IMR-90 (cell line): ENCODE measurements around the gene USF1. TPM values are rescaled to one million over a fixed set of nuclear protein-coding genes. Genes with fewer than 3 reads are reported as not detected.

Experiments used
- ATAC-seq: fragments of 200-7000 bp; cut with Tn5 transposase; 2 replicates; pipeline ENCODE4 v1.9.1; 2020; ENCODE audit warnings: low read depth, mild to moderate bottlenecking, moderate library complexity
- BruUV-seq: library from RNA; stranded (reverse); fragments of 400-500 nt; replicated peaks from 2 replicates; lab custom pipeline; 2021; lab: Mats Ljungman, UMichigan
- CTCF ChIA-PET: fragments of 300-600 bp; formaldehyde crosslinking; extraction: SDS; loops from one replicate; lab custom pipeline; 2021; ENCODE audit warnings: antibody characterized with exemption; lab: Yijun Ruan, JAX
- POLR2A ChIA-PET: fragments of 300-600 bp; sonication (Branson Sonifier 250); formaldehyde crosslinking; loops from one replicate; lab custom pipeline; 2022; ENCODE audit warnings: antibody characterized with exemption; ENCODE audit not compliant: unreplicated experiment; lab: Charles Lee
- DNase-seq: peaks from one replicate; pipeline ENCODE4 v3.0.0; 2013
- H2AFZ ChIP-seq: replicated peaks from 2 replicates; pipeline ENCODE3; 2013; ENCODE audit warnings: low read length, mild to moderate bottlenecking; ENCODE audit not compliant: poor library complexity
- H2AK5ac ChIP-seq: 2 replicates; pipeline ENCODE4 v1.6.1; 2013; ENCODE audit warnings: low read depth, low read length, inconsistent platforms
- H2AK9ac ChIP-seq: replicated peaks from 2 replicates; pipeline ENCODE3; 2013; ENCODE audit warnings: mild to moderate bottlenecking, low read depth, low read length, moderate library complexity; ENCODE audit not compliant: poor library complexity
- H2BK120ac ChIP-seq: 2 replicates; pipeline ENCODE4 v1.6.1; 2013; ENCODE audit warnings: low read depth, low read length, inconsistent platforms
- H2BK15ac ChIP-seq: 3 replicates; pipeline ENCODE4 v1.6.1; 2013; ENCODE audit warnings: low read depth, low read length, inconsistent platforms
- H2BK20ac ChIP-seq: 2 replicates; pipeline ENCODE4 v1.6.1; 2013; ENCODE audit warnings: low read depth, mild to moderate bottlenecking, inconsistent platforms, low read length, moderate library complexity
- H2BK5ac ChIP-seq: 2 replicates; pipeline ENCODE4 v1.6.1; 2013; ENCODE audit warnings: mild to moderate bottlenecking, low read depth, low read length, inconsistent platforms; ENCODE audit not compliant: poor library complexity, severe bottlenecking
- H3K14ac ChIP-seq: replicated peaks from 2 replicates; pipeline ENCODE4 v1.6.1; 2013; ENCODE audit warnings: low read depth, low read length, inconsistent platforms
- H3K18ac ChIP-seq: 2 replicates; pipeline ENCODE4 v1.6.1; 2013; ENCODE audit warnings: low read depth, low read length, control low read depth
- H3K23ac ChIP-seq: 2 replicates; pipeline ENCODE4 v1.6.1; 2013; ENCODE audit warnings: low read depth, low read length, inconsistent platforms
- H3K27ac ChIP-seq: 2 replicates; pipeline ENCODE4 v1.5.1; 2013; ENCODE audit warnings: mild to moderate bottlenecking, control low read depth, low read length; ENCODE audit not compliant: insufficient read depth
- H3K27me3 ChIP-seq: 2 replicates; pipeline ENCODE4 v1.6.1; 2013; ENCODE audit warnings: low read length; ENCODE audit not compliant: control insufficient read depth, insufficient read depth
- H3K36me3 ChIP-seq: 2 replicates; pipeline ENCODE4 v1.6.1; 2013; ENCODE audit warnings: low read length, mixed read lengths; ENCODE audit not compliant: control insufficient read depth, insufficient read depth
- H3K4ac ChIP-seq: 2 replicates; pipeline ENCODE4 v1.6.1; 2013; ENCODE audit warnings: low read depth, low read length, inconsistent platforms
- H3K4me1 ChIP-seq: 2 replicates; pipeline ENCODE4 v1.6.1; 2013; ENCODE audit warnings: low read length, mixed read lengths; ENCODE audit not compliant: control insufficient read depth, insufficient read depth
- H3K4me2 ChIP-seq: 2 replicates; pipeline ENCODE4 v1.6.1; 2013; ENCODE audit warnings: low read depth, mild to moderate bottlenecking, control low read depth, low read length, moderate library complexity
- H3K4me3 ChIP-seq: 2 replicates; pipeline ENCODE4 v1.5.1; 2013; ENCODE audit warnings: low read depth, mild to moderate bottlenecking, control low read depth, low read length, moderate library complexity; ENCODE audit not compliant: insufficient read depth
- H3K56ac ChIP-seq: 2 replicates; pipeline ENCODE4 v1.6.1; 2013; ENCODE audit warnings: low read length, inconsistent platforms; ENCODE audit not compliant: insufficient read depth; ENCODE audit errors: extremely low read depth
- H3K79me1 ChIP-seq, 2 experiments: 2 replicates each; pipeline ENCODE4 v1.6.1; 2013; ENCODE audit warnings: low read length in 2 of 2, inconsistent platforms in 1 of 2, low read depth in 1 of 2
- H3K9ac ChIP-seq: 2 replicates; pipeline ENCODE4 v1.6.1; 2013; ENCODE audit warnings: low read depth, low read length, control low read depth
- H3K9me1 ChIP-seq: 2 replicates; pipeline ENCODE4 v1.6.1; 2013; ENCODE audit warnings: low read length, inconsistent platforms; ENCODE audit not compliant: insufficient read depth
- H3K9me3 ChIP-seq: 2 replicates; pipeline ENCODE4 v1.6.1; 2013; ENCODE audit warnings: low read length; ENCODE audit not compliant: control insufficient read depth, insufficient read depth
- H4K20me1 ChIP-seq: 2 replicates; pipeline ENCODE4 v1.6.1; 2013; ENCODE audit warnings: low read length, inconsistent platforms; ENCODE audit not compliant: insufficient read depth
- H4K5ac ChIP-seq: 2 replicates; pipeline ENCODE4 v1.6.1; 2013; ENCODE audit warnings: mild to moderate bottlenecking, low read depth, low read length, control low read depth
- H4K8ac ChIP-seq, 2 experiments: 2 replicates each; pipeline ENCODE4 v1.6.1; 2013; ENCODE audit warnings: low read depth in 2 of 2, low read length in 2 of 2, control low read depth in 1 of 2, inconsistent platforms in 1 of 2
- H4K91ac ChIP-seq: 2 replicates; pipeline ENCODE4 v1.6.1; 2013; ENCODE audit warnings: low read depth, low read length, inconsistent platforms; ENCODE audit not compliant: insufficient read depth
- BHLHE40 ChIP-seq: fragments of 150-350 bp; IDR thresholded peaks from 2 replicates; pipeline ENCODE4 v1.6.1; 2016; ENCODE audit warnings: mild to moderate bottlenecking, low read depth, low read length
- CEBPB ChIP-seq: IDR thresholded peaks from 2 replicates; pipeline ENCODE4 v1.6.1; 2012; ENCODE audit warnings: low read depth, low read length, improper control_type of control experiment
- CHD1 ChIP-seq: IDR thresholded peaks from 2 replicates; pipeline ENCODE4 v1.6.1; 2012; ENCODE audit warnings: low read depth, low read length, improper control_type of control experiment
- CTCF ChIP-seq: conservative IDR thresholded peaks from 2 replicates; pipeline ENCODE4 v1.5.1; 2012; ENCODE audit warnings: mild to moderate bottlenecking, low read depth, low read length, improper control_type of control experiment
- ELK1 ChIP-seq: fragments of 150-350 bp; IDR thresholded peaks from 2 replicates; pipeline ENCODE4 v1.6.1; 2016; ENCODE audit warnings: low read depth, mild to moderate bottlenecking, low read length, moderate library complexity, borderline replicate concordance
- FOS ChIP-seq: fragments of 150-350 bp; IDR thresholded peaks from 2 replicates; pipeline ENCODE4 v1.6.1; 2016; ENCODE audit warnings: low read depth, low read length
- MAFK ChIP-seq: IDR thresholded peaks from 2 replicates; pipeline ENCODE4 v1.6.1; 2012; ENCODE audit warnings: low read depth, low read length, improper control_type of control experiment
- MAZ ChIP-seq: IDR thresholded peaks from 2 replicates; pipeline ENCODE4 v1.6.1; 2012; ENCODE audit warnings: low read depth, mild to moderate bottlenecking, low read length, improper control_type of control experiment, moderate library complexity, borderline replicate concordance
- MXI1 ChIP-seq: IDR thresholded peaks from 2 replicates; pipeline ENCODE4 v1.6.1; 2012; ENCODE audit warnings: low read depth, mild to moderate bottlenecking, low read length, moderate library complexity, borderline replicate concordance
- NFE2L2 ChIP-seq: fragments of 150-350 bp; IDR thresholded peaks from 2 replicates; pipeline ENCODE4 v1.6.1; 2016; ENCODE audit warnings: low read depth, mild to moderate bottlenecking, low read length
- POLR2A ChIP-seq: IDR thresholded peaks from 2 replicates; pipeline ENCODE4 v1.6.1; 2012; ENCODE audit warnings: mild to moderate bottlenecking, low read depth, low read length
- RAD21 ChIP-seq: IDR thresholded peaks from 2 replicates; pipeline ENCODE4 v1.6.1; 2012; ENCODE audit warnings: low read length, improper control_type of control experiment
- RCOR1 ChIP-seq: IDR thresholded peaks from 2 replicates; pipeline ENCODE4 v1.6.1; 2012; ENCODE audit warnings: mild to moderate bottlenecking, low read length, improper control_type of control experiment; ENCODE audit not compliant: insufficient replicate concordance
- RFX5 ChIP-seq: IDR thresholded peaks from 2 replicates; pipeline ENCODE4 v1.8.0; 2012; ENCODE audit warnings: low read depth, mild to moderate bottlenecking, low read length, moderate library complexity
- SMC3 ChIP-seq: fragments of 150-350 bp; IDR thresholded peaks from 2 replicates; pipeline ENCODE4 v1.6.1; 2016; ENCODE audit warnings: low read depth, mild to moderate bottlenecking, antibody characterized with exemption, low read length, moderate library complexity
- USF2 ChIP-seq: fragments of 150-350 bp; IDR thresholded peaks from 2 replicates; pipeline ENCODE4 v1.6.1; 2017; ENCODE audit warnings: mild to moderate bottlenecking, antibody characterized with exemption, low read length, low read depth
- WGBS, 2 experiments: methylation state at CpG; one replicate each; pipeline versions ENCODE4 v1.1.5 to v1.1.7; 2013; ENCODE audit warnings: missing lambda C conversion rate in 2 of 2; ENCODE audit not compliant: insufficient read length in 1 of 2; ENCODE audit errors: extremely low coverage in 2 of 2; 5-methylcytosine and 5-hydroxymethylcytosine counted together
- dilution Hi-C: fragments of 300-500 bp; cut with HindIII; formaldehyde crosslinking; loops from one replicate; pipeline ENCODE4 v1.14.3; 2018; ENCODE audit warnings: low sequenced_read_pairs; ENCODE audit not compliant: unreplicated experiment
- in situ Hi-C: fragments of 300-500 bp; cut with MboI; formaldehyde crosslinking; loops from 3 replicates; pipeline ENCODE4 v1.14.3; 2019; ENCODE audit warnings: low sequenced_read_pairs, inconsistent platforms, mixed read lengths
- intact Hi-C: fragments of 100-400 bp; cut with micrococcal nuclease; formaldehyde crosslinking; loops from 2 replicates; pipeline ENCODE4 v1.10.0; 2022
- polyA plus RNA-seq, 3 experiments: library from polyadenylated mRNA; depleted of rRNA; stranded (reverse); fragments of >200 nt; gene quantifications; 2 replicates each; pipeline ENCODE4 v1.2.3, GENCODE V29; 2012; ENCODE audit warnings: low replicate concordance in 1 of 3
- total RNA-seq: library from RNA; depleted of rRNA; stranded (reverse); fragments of >200 nt; gene quantifications from 2 replicates; pipeline ENCODE4 v1.2.3, GENCODE V29; 2012

Gene USF1
- total and polyA plus RNA-seq, 2 of the 4 experiments (the other 2 are of a cell fraction) = 37.1 to 78.9 TPM

- dilution Hi-C loops (no loop called here), in situ Hi-C loops (no loop called here), intact Hi-C loops (no loop called here)
- ChIA-PET POLR2A (no interaction called here), CTCF (no interaction called here)
- Histone ChIP-seq H3K9me3 (no peaks in the 10 kb centered on the region), H4K8ac (no peak overlapping the region), H4K91ac (no peak overlapping the region), H3K27me3 (no peaks in the 10 kb centered on the region), H3K4me2 (no peak overlapping the region), H3K27ac (no peak overlapping the region), H2BK15ac (no peak overlapping the region), H3K9ac (no peak overlapping the region), H3K14ac (no peak overlapping the region), H3K18ac (no peak overlapping the region), H2BK5ac (no peak overlapping the region), H3K4me1 (no peaks in the 10 kb centered on the region), H2AK5ac (no peak overlapping the region), H3K56ac (no peak overlapping the region), H2BK20ac (no peak overlapping the region), H4K5ac (no peak overlapping the region), H3K23ac (no peak overlapping the region), H4K20me1 (no peaks in the 10 kb centered on the region), H2AK9ac (no peak overlapping the region), H3K36me3 (peaks cover 11% of the 10 kb centered on the region), H3K9me1 (no peaks in the 10 kb centered on the region), H2AFZ (no peak overlapping the region), H2BK120ac (no peak overlapping the region), H3K4ac (no peak overlapping the region), H3K4me3 (no peak overlapping the region), H3K79me1 (no peaks in the 10 kb centered on the region)
- WGBS, 2 experiments = 80% methylated on average over 1 of the region's 3 CpGs; no CpG with 5 or more reads in 1 of the 2 experiments
- BruUV-seq = no TSS peak
- no peak for ATAC-seq
- TF ChIP-seq RFX5 = no peak
- TF ChIP-seq MXI1 = no peak
- TF ChIP-seq FOS = no peak
- no peak for TF ChIP-seq CHD1
- TF ChIP-seq RAD21 = no peak
- TF ChIP-seq RCOR1 = no peak
- TF ChIP-seq USF2 = no peak
- TF ChIP-seq BHLHE40 = no peak
- TF ChIP-seq POLR2A = no peak
- TF ChIP-seq CEBPB = no peak
- no peak for TF ChIP-seq MAFK
- no peak for TF ChIP-seq ELK1
- TF ChIP-seq NFE2L2 = no peak
- no peak for TF ChIP-seq SMC3
- no peak for TF ChIP-seq CTCF
- no peak for TF ChIP-seq MAZ
- no peak for DNase-seq
These were observed 12.0 kb downstream of the USF1 start for GRCh38 chr1:161033751-161034150.
